ENCODE measurements around the gene CTDSPL.

- TF ChIP-seq CTCF (IDR thresholded peaks at IDR 0.05; ENCODE audit: low read length) (no peak), EZH2phosphoT487 (IDR thresholded peaks at IDR 0.05; ENCODE audit: low read length) (no peak), EZH2 (optimal IDR thresholded peaks at IDR 0.05; ENCODE audit: low read depth, low read length) (no peak)
Measured at GRCh38 chr3:37882711-37883110, 21.0 kb downstream of the CTDSPL start.
